MG63 (cell line): ENCODE results near the gene ZNF699. TPM values are rescaled to one million over a fixed set of nuclear protein-coding genes. Genes with fewer than 3 reads are reported as not detected.
"Not testable (repeated sequence)": the region's sequence is repeated elsewhere in the genome, so short reads cannot be mapped to it uniquely, and the experiment has no call there.

Experiments
- DNase-seq: peaks from one replicate; pipeline ENCODE4 v3.0.0-alpha.2; 2020
- H3K27me3 ChIP-seq: fragments of 250-450 bp; sonication (Bioruptor Pico); 2 replicates; pipeline ENCODE4 v1.5.1; 2020; ENCODE audit warnings: mild to moderate bottlenecking, moderate library complexity
- H3K36me3 ChIP-seq: fragments of 250-450 bp; sonication (Bioruptor Pico); 2 replicates; pipeline ENCODE4 v1.5.1; 2020; ENCODE audit warnings: mild to moderate bottlenecking, moderate library complexity
- H3K4me3 ChIP-seq: fragments of 250-450 bp; sonication (Bioruptor Pico); 2 replicates; pipeline ENCODE4 v1.5.1; 2020; ENCODE audit warnings: mild to moderate bottlenecking, moderate library complexity
- H3K9me3 ChIP-seq: fragments of 250-450 bp; sonication (Bioruptor Pico); 2 replicates; pipeline ENCODE4 v1.5.1; 2020; ENCODE audit warnings: mild to moderate bottlenecking, moderate library complexity
- total RNA-seq: library from RNA; depleted of rRNA; stranded (reverse); fragments of >200 nt; shearing (Covaris generic); gene quantifications from 2 replicates; pipeline ENCODE4 v1.2.3, GENCODE V29; 2014; ENCODE audit warnings: low replicate concordance; rRNA removed

Gene ZNF699
- 4.3 and 4.4 TPM in 2 replicates for total RNA-seq

DNA sequence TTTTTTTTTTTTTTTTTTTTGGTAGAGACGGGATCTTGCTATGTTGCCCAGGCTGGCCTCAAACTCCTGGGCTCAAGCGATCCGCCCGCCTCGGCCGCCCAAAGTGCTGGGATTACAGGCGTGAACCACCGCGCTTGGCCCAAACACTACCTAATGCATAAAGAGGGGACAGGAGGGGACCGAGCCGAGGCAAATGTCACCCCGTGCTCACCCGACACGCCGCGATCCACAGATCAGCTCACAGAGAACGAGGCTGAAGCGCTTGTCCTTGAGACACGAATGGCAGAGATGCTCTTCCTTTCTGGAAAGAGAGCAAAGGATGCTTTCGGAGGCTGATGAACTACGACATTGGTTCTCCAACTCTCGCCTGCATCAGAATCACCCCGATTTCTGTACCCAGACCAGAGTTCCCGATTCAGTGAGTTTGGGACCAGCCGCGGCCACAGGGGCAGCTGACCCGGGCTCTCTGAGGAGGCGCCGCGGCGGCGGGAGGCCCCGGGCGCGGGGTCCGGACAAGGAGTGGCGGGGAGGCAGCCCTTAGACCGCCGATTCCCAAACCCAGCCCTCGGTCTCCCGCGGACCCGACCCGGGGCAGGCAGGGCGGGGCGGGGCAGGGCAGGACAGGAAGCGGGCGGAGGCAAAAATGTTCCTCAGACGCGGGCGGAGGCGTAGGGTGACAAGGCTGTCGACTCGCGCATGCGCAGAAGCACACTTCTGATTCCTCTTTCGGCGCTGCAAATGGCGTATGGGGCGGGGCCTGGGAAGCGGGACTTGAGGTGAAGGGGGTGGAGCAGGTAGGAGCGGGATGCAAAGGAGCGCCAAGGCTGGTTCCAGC is at the start of gene ZNF699:
Gene ZNF699, minus strand, starts transcription at position 700 of the 835 bp plus-strand sequence. CDS start 4,719 bp downstream, outside the sequence.
- Histone ChIP-seq H3K4me3 (peak within 1 kb of the TSS; percentile 99), H3K36me3 (peaks cover 17% of the 10 kb centered on the region)
- DNase-seq: peak; percentile 100

DNA sequence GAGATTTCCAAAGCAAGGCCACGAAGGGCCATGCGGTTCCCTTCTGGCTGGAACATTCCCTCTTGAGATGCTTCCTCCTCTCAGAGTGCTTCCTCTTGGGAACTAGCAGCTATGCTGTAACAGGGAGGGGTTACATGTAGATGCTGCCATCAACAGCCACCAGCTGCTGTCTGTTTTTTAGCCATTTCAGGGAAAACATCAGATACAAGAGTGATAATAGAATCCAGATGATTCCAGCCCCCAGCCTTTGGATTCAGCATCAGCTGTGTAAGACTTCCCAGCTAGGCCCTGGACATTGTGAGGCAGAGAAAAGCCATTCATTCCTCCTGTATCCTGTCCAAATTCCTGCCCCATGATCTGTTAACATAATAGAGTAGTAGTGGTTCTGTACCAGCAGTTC is 45.0 kb upstream of the ZNF699 start:
- H3K27me3 ChIP-seq: no peaks in the 10 kb centered on the region
- no peak for DNase-seq
- no peaks in the 10 kb centered on the region for H3K36me3 ChIP-seq
- no peak overlapping the region for H3K4me3 ChIP-seq
- H3K9me3 ChIP-seq: peaks cover 36% of the 10 kb centered on the region

More for the DNA sequence above, at the start of gene ZNF699:
- no peaks in the 10 kb centered on the region for H3K27me3 ChIP-seq
- peaks cover 39% of the 10 kb centered on the region for H3K9me3 ChIP-seq

DNA sequence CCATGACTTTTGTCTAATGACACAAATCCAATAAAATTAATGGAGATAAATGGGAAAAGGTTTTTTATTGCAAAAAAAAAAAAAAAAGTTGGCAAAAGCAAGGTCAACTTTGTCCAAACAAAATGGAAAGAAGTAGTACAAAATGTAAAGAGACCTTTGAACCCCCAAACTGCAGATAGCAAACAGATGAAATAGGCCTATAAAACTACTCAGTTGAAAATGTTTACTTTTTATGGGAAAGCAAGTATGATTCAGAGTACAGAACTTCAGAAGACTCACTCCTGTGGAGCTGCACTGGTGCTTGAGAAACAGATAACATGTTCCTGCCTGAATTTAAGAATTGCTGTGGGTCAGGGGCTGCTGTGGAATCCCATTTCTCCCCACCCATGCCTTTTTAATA is 43.4 kb upstream of the ZNF699 start:
- no peak overlapping the region for H3K4me3 ChIP-seq
- H3K9me3 ChIP-seq: peaks cover 39% of the 10 kb centered on the region
- no peaks in the 10 kb centered on the region for H3K27me3 ChIP-seq
- no peak for DNase-seq
- no peaks in the 10 kb centered on the region for H3K36me3 ChIP-seq

- no peaks in the 10 kb centered on the region for H3K36me3 ChIP-seq
- DNase-seq: no peak
- H3K4me3 ChIP-seq: no peak overlapping the region
- peaks cover 37% of the 10 kb centered on the region for H3K9me3 ChIP-seq
- H3K27me3 ChIP-seq: no peaks in the 10 kb centered on the region
Measured at GRCh38 chr19:9352505-9352904, 42.9 kb upstream of the ZNF699 start.

DNA sequence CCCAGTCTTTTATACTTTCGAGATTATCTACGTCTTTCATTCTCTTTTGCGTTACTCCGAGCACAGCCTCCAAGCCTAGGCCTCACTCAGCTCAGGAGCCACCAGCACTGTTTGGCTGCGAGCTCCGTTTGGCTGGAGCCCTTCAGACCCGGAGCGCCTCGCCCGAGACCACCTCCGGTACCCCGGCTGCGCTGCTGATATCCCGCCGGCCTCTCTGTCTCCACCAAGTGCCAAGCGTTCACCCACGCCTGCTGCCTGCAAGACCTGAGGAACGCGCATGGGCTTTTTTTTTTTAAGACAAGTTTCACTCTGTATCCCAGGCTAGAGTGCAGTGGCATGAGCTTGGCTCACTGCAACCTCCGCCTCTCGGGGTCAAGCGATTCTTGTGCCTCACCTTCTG is 39.0 kb upstream of the ZNF699 start:
- no peak for DNase-seq
- Histone ChIP-seq H3K9me3 (peaks cover 43% of the 10 kb centered on the region), H3K4me3 (no peak overlapping the region), H3K36me3 (peaks cover 3% of the 10 kb centered on the region), H3K27me3 (no peaks in the 10 kb centered on the region)

GRCh38 chr19:9348253-9348652 is 38.6 kb upstream of the ZNF699 start:
- peaks cover 47% of the 10 kb centered on the region for H3K9me3 ChIP-seq
- H3K36me3 ChIP-seq: peaks cover 7% of the 10 kb centered on the region
- no peaks in the 10 kb centered on the region for H3K27me3 ChIP-seq
- H3K4me3 ChIP-seq: no peak overlapping the region
- DNase-seq: no peak

DNA sequence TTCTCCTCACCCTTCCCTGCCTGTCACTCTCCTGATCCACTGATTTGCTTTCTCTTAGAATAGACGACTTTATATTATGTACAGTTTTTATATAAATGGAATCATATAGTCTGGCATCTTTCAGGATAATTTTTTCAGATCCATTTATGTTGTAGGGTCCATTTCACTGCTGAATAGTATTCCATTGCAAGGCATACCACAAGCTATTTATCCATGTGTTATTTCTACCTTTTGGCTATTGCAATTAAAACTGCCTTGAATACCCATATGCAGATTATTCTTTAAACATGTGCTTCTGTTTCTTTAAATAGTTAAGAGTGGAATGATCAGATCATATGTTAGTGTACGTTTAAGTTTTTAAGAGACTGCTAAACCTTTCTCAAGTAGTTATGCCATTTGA is 35.4 kb upstream of the ZNF699 start:
- Histone ChIP-seq H3K36me3 (peaks cover 31% of the 10 kb centered on the region), H3K27me3 (no peaks in the 10 kb centered on the region), H3K4me3 (no peak overlapping the region), H3K9me3 (peaks cover 64% of the 10 kb centered on the region)
- no peak for DNase-seq

DNA sequence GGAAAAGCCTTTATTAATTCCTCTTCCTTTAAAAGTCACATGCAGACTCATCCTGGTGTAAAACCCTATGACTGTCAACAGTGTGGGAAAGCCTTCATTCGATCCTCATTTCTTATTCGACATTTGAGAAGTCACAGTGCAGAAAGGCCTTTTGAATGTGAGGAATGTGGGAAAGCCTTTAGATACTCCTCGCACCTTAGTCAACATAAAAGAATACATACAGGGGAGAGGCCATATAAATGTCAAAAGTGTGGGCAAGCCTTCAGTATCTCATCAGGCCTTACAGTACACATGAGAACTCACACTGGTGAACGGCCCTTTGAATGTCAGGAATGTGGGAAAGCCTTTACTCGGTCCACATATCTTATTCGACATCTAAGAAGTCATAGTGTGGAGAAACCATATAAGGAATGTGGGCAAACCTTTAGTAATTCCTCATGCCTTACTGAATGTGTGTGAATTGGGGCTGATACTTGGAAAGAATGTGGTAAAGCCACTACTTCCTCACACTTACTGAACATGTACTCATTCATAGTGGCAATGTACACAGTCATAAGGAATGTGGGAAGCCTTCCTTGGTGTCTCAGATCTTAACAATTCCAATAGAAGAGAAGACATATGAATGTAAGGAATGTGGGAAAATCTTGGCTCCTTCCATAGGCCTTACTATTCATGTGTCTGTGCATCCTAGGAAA is 33.1 kb upstream of the ZNF699 start:
- Histone ChIP-seq H3K9me3 (peaks cover 75% of the 10 kb centered on the region), H3K36me3 (peaks cover 45% of the 10 kb centered on the region), H3K4me3 (no peak overlapping the region), H3K27me3 (no peaks in the 10 kb centered on the region)
- DNase-seq: no peak

DNA sequence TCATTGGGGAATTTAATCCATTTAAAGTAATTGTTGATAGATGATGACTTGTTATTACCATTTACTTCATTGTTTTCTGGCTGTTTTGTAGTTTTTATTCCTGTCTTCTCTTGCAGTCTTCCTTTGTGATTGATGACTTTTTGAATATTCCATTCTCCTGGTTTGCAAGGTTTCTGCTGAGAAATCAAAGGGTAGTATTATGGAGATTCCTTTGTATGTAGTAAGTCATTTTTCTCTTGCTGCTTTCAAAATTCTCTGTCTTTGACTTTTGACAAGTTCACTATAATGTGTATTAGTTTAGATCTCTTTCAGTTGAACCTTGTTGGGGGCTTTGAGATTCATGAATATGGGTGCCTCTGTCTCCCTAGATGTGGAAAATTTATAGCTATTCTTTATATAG is 20.4 kb upstream of the ZNF699 start:
- H3K36me3 ChIP-seq: peaks cover 34% of the 10 kb centered on the region
- DNase-seq: no peak
- no peaks in the 10 kb centered on the region for H3K27me3 ChIP-seq
- peaks cover 69% of the 10 kb centered on the region for H3K9me3 ChIP-seq
- no peak overlapping the region for H3K4me3 ChIP-seq

DNA sequence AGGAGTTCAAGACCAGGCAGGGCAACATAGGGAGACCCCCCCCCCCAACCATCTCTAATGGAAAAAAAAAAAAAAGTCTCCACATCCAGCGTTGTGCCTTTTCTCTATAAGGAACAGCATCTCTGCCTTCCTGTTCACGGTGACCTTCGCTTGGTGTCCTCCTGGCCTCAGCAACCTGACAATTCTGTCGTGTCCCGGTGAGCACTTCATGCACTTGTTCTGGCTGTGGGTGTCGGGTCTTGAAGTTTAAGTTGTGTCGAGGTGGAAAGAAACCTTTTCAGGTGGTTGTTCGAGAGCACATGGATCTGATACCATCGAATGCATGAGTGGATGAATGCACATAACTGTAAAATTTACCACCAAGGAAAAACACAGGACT is 14.9 kb upstream of the ZNF699 start:
- Histone ChIP-seq H3K27me3 (no peaks in the 10 kb centered on the region), H3K9me3 (peaks cover 48% of the 10 kb centered on the region), H3K4me3 (peak overlapping the region; percentile 75), H3K36me3 (peaks cover 17% of the 10 kb centered on the region)
- no peak for DNase-seq

DNA sequence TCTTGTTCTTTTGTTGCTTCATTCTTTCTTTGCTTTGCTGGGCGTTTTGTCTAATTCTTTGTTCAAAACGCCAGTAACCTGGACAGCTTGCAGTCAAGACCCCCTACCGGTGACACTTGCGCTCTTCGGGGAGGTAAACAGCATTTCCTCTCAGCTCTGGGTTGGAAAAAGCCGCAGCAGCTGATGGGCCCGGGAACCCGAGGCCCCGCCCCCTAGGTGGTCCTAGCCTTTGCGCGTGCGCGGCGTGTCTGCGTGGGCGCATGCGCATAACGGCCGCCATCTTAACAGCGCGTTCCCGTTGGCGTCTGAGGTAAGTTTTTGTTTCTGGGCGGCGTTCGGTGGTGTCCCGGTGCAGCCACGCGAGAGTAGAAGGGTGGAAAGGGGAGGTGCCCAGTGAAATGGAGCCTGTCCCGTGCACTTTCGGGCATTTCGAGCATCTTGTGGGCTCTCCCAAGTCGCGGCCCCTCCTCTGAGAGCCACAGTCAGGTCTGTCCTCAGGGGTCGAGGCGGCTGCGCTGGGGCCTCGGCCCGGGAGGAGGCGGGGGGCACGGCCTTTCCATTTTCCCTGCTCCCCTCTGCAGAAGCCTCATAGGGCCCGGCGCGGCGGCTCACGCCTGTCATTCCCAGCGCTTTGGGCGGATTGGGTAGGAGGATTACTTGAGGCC is 14.4 kb upstream of the ZNF699 start, which contains the start of gene ZNF559:
Gene ZNF559, plus strand, starts transcription at position 261 of the 665 bp plus-strand sequence. CDS start 14,371 bp downstream, outside the sequence.
- Histone ChIP-seq H3K27me3 (no peaks in the 10 kb centered on the region), H3K4me3 (peak within 1 kb of the TSS; percentile 75), H3K9me3 (peaks cover 43% of the 10 kb centered on the region), H3K36me3 (peaks cover 14% of the 10 kb centered on the region)
- peak; percentile 94 for DNase-seq

GRCh38 chr19:9323557-9323918 is 13.9 kb upstream of the ZNF699 start:
- H3K9me3 ChIP-seq: peaks cover 39% of the 10 kb centered on the region
- H3K27me3 ChIP-seq: no peaks in the 10 kb centered on the region
- H3K4me3 ChIP-seq: peak overlapping the region; percentile 75
- DNase-seq: peak; percentile 74
- peaks cover 11% of the 10 kb centered on the region for H3K36me3 ChIP-seq

DNA sequence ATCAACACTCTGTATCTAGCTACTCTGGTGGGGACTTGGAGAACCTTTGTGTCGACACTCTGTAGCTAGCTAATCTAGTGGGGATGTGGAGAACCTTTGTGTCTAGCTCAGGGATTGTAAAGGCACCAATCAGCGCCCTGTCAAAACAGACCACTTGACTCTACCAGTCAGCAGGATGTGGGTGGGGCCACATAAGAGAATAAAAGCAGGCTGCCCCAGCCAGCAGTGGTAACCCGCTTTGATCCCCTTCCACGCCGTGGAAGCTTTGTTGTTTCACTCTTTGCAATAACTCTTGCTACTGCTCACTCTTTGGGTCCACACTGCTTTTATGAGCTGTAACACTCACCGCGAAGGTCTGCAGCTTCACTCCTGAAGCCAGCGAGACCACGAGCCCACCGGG is 12.6 kb upstream of the ZNF699 start:
- not testable (repeated sequence) for DNase-seq, H3K36me3 ChIP-seq, H3K27me3 ChIP-seq, H3K4me3 ChIP-seq
- H3K9me3 ChIP-seq: peaks cover 40% of the 10 kb centered on the region

DNA sequence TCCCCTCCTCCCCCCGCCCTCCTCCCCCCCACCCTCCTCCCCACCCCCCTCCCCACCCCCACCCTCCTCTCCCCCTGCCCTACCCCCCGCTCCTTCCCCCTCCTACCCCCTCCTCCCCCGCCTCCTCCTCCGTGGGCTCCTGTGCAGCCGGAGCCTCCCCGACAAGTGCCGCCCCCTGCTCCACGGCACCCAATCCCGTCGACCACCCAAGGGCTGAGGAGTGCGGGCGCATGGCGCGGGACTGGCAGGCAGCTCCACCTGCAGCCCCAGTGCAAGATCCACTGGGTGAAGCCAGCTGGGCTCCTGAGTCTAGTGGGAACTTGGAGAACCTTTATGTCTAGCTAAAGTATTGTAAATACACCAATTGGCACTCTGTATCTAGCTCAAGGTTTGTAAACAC is 12.1 kb upstream of the ZNF699 start:
- DNase-seq, H3K4me3 ChIP-seq, H3K27me3 ChIP-seq, H3K36me3 ChIP-seq: not testable (repeated sequence)
- peaks cover 41% of the 10 kb centered on the region for H3K9me3 ChIP-seq

- H3K36me3 ChIP-seq: peaks cover 8% of the 10 kb centered on the region
- H3K9me3 ChIP-seq: peaks cover 37% of the 10 kb centered on the region
- H3K4me3 ChIP-seq: no peak overlapping the region
- DNase-seq: no peak
- H3K27me3 ChIP-seq: no peaks in the 10 kb centered on the region; the same call in 1 of the 2 replicates
Measured at GRCh38 chr19:9321338-9321737, 11.7 kb upstream of the ZNF699 start.

DNA sequence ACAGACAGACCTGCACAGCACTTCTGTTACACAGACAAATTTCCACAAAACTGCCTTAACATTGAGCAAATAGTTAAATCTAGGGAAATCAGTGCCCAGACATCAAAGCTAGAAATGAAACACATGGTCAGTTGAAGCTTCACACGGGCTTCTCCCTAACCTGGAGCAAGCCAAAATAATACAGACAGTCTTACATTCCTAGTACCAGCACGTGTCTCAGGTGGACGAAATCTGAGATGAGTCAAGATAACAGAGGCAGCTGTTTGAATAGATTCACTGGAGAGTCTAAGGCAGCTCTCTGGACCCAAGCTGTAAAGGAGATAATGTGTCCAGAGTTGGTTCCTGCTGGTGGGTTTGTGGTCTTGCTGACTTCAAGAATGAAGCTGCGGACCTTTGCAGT is 4.1 kb upstream of the ZNF699 start:
- peaks cover 39% of the 10 kb centered on the region for H3K9me3 ChIP-seq
- DNase-seq: no peak
- no peak overlapping the region for H3K4me3 ChIP-seq

GRCh38 chr19:9309974-9310446 is 372 bp upstream of the ZNF699 start:
- H3K4me3 ChIP-seq: peak overlapping the region; percentile 99
- H3K36me3 ChIP-seq: peaks cover 11% of the 10 kb centered on the region
- peak; percentile 94 for DNase-seq
- peaks cover 44% of the 10 kb centered on the region for H3K9me3 ChIP-seq
- H3K27me3 ChIP-seq: no peaks in the 10 kb centered on the region

More for the DNA sequence above, 4.1 kb upstream of the ZNF699 start:
- H3K27me3 ChIP-seq: no peaks in the 10 kb centered on the region; the same call in 1 of the 2 replicates
- no peaks in the 10 kb centered on the region for H3K36me3 ChIP-seq
